NCI-H146 treated with DMSO at 0.1 percent for 48 hours (cell line): ENCODE results near the gene SDHD.
"Not testable (repeated sequence)": the region's sequence is repeated elsewhere in the genome, so short reads cannot be mapped to it uniquely, and the experiment has no call there.

Experiments
- DNase-seq: peaks from one replicate; lab custom pipeline; 2025; ENCODE audit not compliant: unreplicated experiment; lab: John Stamatoyannopoulos, UW

The SDHD gene

GRCh38 chr11:112086422-112087191 lies at the start of gene SDHD, which contains the start of gene TIMM8B:
Gene SDHD, plus strand, starts transcription at chr11:112086873. Its CDS starts 35 bp downstream, at chr11:112086908.
Gene TIMM8B, minus strand, starts transcription at chr11:112086756. Its CDS starts 33 bp downstream, at chr11:112086723.
- DNase-seq: peak; percentile 94

- no peak for DNase-seq
These were observed 49.1 kb upstream of the SDHD start for GRCh38 chr11:112037527-112037926.

- DNase-seq: no peak
These were observed 44.3 kb upstream of the SDHD start for GRCh38 chr11:112042161-112042960.

- DNase-seq: no peak
These were observed 43.7 kb upstream of the SDHD start for GRCh38 chr11:112042961-112043304.

GRCh38 chr11:112044961-112045360 lies 41.7 kb upstream of the SDHD start:
- DNase-seq: no peak

GRCh38 chr11:112046647-112047046 lies 40.0 kb upstream of the SDHD start:
- DNase-seq: not testable (repeated sequence)

- DNase-seq: not testable (repeated sequence)
These were observed 38.4 kb upstream of the SDHD start for GRCh38 chr11:112048256-112048655.

GRCh38 chr11:112049777-112050176 lies 36.9 kb upstream of the SDHD start:
- DNase-seq: no peak

- DNase-seq: no peak
These were observed 36.0 kb upstream of the SDHD start for GRCh38 chr11:112050721-112051120.

- no peak for DNase-seq
These were observed 34.9 kb upstream of the SDHD start for GRCh38 chr11:112051768-112052167.

- DNase-seq: no peak
These were observed 29.5 kb upstream of the SDHD start for GRCh38 chr11:112057170-112057569.

- no peak for DNase-seq
These were observed 28.6 kb upstream of the SDHD start for GRCh38 chr11:112058103-112058502.

- DNase-seq: no peak
These were observed 23.8 kb upstream of the SDHD start for GRCh38 chr11:112062923-112063322.

GRCh38 chr11:112073941-112074811 lies 12.5 kb upstream of the SDHD start, which contains the start of the genes NKAPD1 and PIH1D2:
Gene NKAPD1, plus strand, starts transcription at chr11:112074299. Its CDS starts 1,276 bp downstream, at chr11:112075575.
Gene PIH1D2, minus strand, starts transcription at chr11:112074017. Its CDS starts 843 bp downstream, at chr11:112073174.
- DNase-seq: peak; percentile 44

- no peak for DNase-seq
These were observed 3.9 kb upstream of the SDHD start for GRCh38 chr11:112082729-112083128.

GRCh38 chr11:112085822-112086421 lies 751 bp upstream of the SDHD start:
- DNase-seq: no peak

GRCh38 chr11:112087212-112087611 lies 539 bp downstream of the SDHD start:
- DNase-seq: no peak

GRCh38 chr11:112095302-112095701 lies 8.6 kb downstream of the SDHD start:
- DNase-seq: not testable (repeated sequence)

- no peak for DNase-seq
These were observed 9.5 kb downstream of the SDHD start for GRCh38 chr11:112096194-112096593.

- no peak for DNase-seq
These were observed 11.3 kb downstream of the SDHD start for GRCh38 chr11:112097734-112098528.
